Activated naive CD4-positive, alpha-beta T cell treated with anti-CD3 and anti-CD28 coated beads, Interleukin-2, amount 50 U/mL, for 16 hours (primary cell): ENCODE measurements around the gene C15orf61.

Experiments
- DNase-seq: peaks from one replicate; pipeline ENCODE4 v3.0.0-alpha.2; 2020

Gene C15orf61

DNA sequence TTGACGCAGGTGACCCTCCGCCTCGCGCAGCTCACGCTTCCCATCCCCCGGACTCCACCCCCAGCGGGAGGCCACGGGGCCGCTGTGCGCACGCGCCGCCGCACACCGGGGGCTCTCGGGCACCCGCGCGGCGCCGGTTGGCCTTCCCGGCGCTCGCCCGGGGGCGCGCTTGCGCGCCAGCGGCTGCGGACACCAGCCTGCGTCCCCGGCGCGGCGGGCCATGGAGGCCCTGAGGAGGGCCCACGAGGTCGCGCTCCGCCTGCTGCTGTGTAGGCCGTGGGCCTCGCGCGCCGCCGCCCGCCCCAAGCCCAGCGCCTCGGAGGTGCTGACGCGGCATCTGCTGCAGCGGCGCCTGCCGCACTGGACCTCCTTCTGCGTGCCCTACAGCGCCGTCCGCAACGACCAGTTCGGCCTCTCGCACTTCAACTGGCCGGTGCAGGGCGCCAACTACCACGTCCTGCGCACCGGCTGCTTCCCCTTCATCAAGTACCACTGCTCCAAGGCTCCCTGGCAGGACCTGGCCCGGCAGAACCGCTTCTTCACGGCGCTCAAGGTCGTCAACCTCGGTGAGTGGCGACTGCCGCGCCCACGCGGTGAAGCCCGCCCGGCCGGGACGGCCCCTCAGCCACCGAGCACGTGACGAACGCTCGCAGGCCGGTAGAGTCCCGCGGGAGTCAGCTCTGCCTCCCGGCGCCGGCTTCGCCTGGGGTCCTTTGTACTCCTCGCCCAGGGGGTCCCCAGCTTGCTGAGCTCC lies at the start of gene C15orf61:
C15orf61 (plus strand) TSS at position 103 of the 754 bp plus-strand sequence; CDS start at position 221, 118 bp downstream.
- DNase-seq = peak; percentile 85

- no peak for DNase-seq
These were observed 48.0 kb upstream of the C15orf61 start for GRCh38 chr15:67472957-67473356.

DNA sequence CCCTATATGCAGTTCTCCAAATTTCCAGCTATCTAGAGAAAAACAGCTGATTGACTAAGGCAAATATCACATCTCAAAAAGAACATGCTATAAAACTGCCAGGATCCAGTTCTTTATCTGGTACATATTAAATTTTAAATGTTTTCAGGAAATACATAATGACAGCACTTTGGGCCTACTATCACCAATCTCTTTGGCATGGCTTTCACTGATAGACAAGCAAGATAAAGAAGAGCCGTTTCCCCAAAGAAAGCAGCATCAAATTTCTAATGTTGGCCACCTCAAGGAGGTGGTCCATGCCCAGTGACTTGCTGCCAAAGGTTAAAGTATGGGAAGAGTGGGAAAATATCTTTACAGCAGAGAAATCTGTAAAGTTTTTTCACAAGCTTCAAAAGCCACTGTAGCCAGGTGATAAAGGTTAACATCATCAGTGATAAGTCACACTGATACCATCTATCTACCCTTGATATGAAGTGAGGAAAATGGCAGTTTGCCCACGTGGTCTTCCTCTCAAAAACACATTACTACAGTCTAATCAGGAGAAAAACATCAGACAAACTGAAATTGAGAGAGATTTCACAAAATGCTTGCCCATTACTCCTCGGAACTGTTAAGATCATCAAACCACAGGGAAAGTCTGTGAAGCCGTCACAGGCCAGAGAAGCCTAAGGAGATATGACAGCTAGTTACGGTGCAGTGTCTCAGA lies 46.4 kb upstream of the C15orf61 start:
- DNase-seq = no peak

DNA sequence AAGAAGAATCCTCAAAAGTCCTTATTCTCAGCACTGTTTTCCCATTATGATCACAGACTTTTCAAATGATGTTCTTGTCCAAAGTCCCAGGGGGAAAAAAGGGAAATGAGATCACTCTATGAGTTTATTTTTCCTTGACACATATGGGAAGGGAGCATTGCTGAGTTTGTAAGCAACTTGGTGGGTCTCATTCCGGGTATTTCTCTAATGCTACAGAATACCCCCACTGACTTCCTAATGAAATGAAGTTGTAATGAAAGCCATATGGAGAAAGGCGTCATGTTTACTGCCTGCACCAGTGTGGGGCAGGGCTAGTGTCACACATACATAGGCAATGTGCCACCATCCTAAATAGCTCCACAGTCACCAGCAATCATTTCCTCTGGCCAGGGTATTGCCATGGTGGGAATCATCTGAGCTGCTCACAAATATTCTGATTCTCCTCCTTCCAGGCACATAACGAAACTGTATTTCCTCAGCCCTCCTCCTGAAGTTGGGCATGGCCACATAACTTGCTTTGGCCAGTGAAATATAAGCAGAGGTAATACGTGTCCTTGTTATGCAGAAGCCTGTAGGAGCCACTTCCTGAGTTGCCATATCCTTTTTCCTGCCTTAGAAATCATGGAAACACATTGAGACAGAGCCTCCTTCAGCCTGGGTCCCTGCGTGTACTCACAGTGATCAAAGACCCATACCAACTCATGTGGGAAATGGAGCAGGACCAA lies 41.0 kb upstream of the C15orf61 start:
- DNase-seq = no peak

- DNase-seq = no peak
These were observed 40.2 kb upstream of the C15orf61 start for GRCh38 chr15:67480741-67481140.

- DNase-seq = no peak
These were observed 39.3 kb upstream of the C15orf61 start for GRCh38 chr15:67481680-67482079.

- no peak for DNase-seq
These were observed 25.3 kb upstream of the C15orf61 start for GRCh38 chr15:67495585-67495984.

DNA sequence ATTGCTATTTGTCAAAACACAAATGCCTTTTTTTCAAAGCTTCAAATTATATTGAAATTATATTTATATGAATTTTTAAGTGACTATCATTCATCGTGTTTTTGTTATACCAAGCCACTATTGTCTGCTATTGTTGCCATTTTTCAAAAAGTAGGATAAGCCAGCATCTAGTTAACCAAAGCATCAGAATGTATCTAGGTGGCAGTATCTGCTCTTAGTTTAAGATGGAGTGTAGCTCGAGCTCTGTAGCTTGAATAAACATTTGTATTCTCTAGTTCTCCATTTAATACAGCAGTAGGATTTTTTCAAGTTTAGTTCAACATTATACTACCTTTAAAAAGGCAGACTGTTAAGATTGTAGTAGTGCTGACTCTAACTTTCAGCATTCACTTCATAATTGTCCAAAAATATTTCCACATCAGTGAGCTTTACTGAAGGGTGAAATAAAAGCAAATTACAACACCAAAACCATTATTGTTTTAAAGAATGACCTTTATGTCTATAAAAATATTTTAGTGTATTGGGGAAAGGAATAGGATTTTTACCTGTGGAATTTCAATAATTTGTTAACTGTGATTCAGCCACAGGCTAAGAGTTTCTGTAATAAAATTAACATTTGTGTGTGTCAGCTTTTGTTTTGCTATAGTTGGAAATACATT lies 19.6 kb upstream of the C15orf61 start:
- no peak for DNase-seq

DNA sequence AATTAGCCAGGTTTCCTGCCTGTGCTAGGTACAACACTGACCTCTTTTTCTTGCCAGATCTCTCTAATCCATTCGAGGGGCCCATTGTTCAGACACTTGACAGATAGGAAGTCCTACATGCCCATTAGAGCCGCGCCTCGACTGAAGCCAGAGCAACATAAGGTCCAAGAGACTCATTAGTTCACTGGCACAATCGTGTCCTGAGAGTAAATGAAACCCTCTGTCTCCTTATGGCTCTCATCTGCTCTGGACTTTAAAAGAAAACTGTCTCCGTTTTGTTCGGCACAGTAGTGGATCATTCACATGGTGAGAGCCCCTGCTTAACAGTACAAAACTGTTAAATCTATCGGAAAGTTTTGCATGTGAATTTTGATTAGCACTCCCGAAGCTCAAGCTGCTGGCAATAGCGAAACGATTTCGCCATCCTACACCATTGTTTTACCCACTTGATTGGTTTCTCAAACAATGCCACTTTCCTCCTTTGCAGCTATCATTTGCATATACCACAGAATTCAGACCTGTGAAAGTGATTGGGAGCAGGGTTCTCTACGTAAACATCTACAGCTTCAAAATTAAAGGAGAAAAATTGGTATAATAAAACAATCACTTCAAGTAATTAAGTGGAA lies 19.0 kb upstream of the C15orf61 start:
- DNase-seq = no peak

GRCh38 chr15:67504056-67504455 lies 16.9 kb upstream of the C15orf61 start:
- no peak for DNase-seq

- DNase-seq = no peak
These were observed 16.1 kb upstream of the C15orf61 start for GRCh38 chr15:67504796-67505195.

GRCh38 chr15:67505675-67506572 lies 15.0 kb upstream of the C15orf61 start:
- no peak for DNase-seq

DNA sequence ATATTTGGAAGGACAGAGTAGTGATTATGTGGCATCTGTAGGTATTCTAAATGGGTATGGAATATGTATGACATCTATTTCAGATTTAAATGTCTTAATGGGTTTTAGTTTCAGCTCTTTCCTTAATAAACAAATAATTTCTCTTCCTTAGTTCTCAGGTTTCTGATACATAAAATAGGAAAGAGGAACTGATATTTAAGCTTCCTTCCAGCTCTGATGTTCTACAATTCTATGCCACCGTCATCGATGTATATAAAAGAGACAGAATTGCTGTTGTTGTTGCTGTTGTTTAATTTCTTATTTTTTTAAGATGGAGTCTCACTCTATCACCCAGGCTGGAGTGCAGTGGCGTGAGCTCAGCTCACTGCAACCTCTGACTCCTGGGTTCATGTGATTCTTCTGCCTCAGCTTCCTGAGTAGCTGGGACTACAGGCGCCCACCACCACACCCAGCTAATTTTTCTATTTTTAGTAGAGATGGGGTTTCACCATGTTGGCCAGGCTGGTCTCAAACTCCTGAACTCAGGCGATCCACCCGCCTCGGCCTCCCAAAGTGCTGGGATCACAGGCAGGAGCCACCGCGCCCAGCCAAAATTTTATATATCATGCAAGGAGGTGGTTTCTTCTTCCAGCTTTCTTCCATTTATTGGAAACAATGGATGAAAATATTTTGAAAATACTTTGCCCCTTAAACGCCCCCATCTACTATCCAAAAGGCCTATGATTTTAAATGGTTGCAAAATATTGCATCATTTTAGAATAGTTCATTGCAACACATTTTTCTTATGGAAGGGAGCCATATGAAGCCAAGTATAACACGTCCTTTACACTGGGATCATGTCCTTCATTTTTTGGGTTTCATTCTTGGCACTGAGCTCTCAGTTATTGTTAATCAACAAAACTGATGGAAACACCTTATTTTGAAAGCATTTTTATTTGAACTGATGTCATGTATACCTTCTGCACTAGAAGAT lies 13.9 kb upstream of the C15orf61 start:
- no peak for DNase-seq

- no peak for DNase-seq
These were observed 12.5 kb upstream of the C15orf61 start for GRCh38 chr15:67508407-67508806.

DNA sequence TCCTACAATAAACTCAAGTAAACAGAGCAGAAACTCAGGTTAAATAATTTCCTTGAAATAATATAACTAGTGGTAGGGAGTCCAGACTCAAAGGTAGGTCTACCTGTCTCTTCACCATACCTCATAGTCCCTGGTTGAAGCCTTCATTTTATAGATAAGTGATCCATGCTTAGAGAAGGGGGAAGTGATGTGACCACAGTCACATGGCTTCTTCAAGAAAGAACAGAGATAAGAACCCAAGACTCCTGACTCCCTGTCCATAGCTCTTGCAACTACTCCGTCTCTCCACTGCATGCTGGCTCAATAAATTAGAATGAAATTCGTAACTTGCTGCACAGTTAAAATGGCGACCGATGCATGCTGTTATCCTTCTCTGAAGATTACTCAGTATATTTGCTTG lies 11.0 kb upstream of the C15orf61 start:
- DNase-seq = no peak

GRCh38 chr15:67510597-67511190 lies 10.2 kb upstream of the C15orf61 start:
- DNase-seq = no peak

- DNase-seq = no peak
These were observed 9.3 kb upstream of the C15orf61 start for GRCh38 chr15:67511606-67512005.

DNA sequence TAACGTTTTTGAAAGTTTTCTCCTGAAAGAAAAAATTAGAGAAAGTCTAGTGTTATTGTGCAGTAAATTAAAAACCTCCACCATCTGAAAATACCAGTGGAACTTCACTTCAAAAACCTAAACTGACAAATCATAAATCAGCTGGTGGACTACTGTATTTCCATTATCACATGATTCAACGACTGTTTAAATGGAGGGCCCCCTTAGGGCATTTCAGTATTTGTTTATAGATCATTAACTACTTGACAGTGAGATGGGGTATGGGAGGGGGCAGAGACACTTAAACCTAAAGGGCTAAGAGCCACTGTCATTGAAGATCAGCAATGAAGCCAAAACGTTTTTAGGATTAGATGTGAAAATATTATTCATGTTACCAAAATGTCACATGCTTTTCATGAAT lies 8.8 kb upstream of the C15orf61 start:
- DNase-seq = no peak

- no peak for DNase-seq
These were observed 7.8 kb upstream of the C15orf61 start for GRCh38 chr15:67512933-67513714.
